ENCODE results near the gene LDHA. TPM values are rescaled to one million over a fixed set of nuclear protein-coding genes. Genes with fewer than 3 reads are reported as not detected.

The LDHA gene
- polyA plus RNA-seq, 1 experiment, result 946 TPM

- ChIA-PET POLR2A (no interaction called here), CTCF (interaction anchor here (0.7 kb wide), 1 partner anchor 163 kb away, joined by 3 read pairs; no protein-coding TSS in a partner anchor)
- Histone ChIP-seq H3K4me3 (ENCODE audit: low read depth, low read length) (no peak overlapping the region), H3K27me3 (ENCODE audit: control insufficient read depth, insufficient read depth, low read length) (no peaks in the 10 kb centered on the region), H3K36me3 (ENCODE audit: control insufficient read depth, insufficient read depth, low read length) (no peaks in the 10 kb centered on the region)
- DNase-seq (ENCODE audit: low read depth), result no peak
- TF ChIP-seq CTCF (IDR thresholded peaks at IDR 0.05; ENCODE audit: insufficient read depth, low read depth, low read length), result no peak
Observed at GRCh38 chr11:18379201-18379600, 15.2 kb upstream of the LDHA start.

GRCh38 chr11:18383388-18384156 is 10.8 kb upstream of the LDHA start:
- Histone ChIP-seq H3K4me3 (ENCODE audit: low read depth, low read length) (no peak overlapping the region), H3K27me3 (ENCODE audit: control insufficient read depth, insufficient read depth, low read length) (no peaks in the 10 kb centered on the region), H3K36me3 (ENCODE audit: control insufficient read depth, insufficient read depth, low read length) (no peaks in the 10 kb centered on the region)
- peak; percentile 97 for DNase-seq (ENCODE audit: low read depth)
- ChIA-PET POLR2A (interaction anchor here (1.6 to 2.7 kb wide), 2 partner anchors 11 to 71 kb away, joined by 12 to 63 read pairs; partner anchors contain the start of gene LDHA), CTCF (interaction anchor here (0.7 to 3.0 kb wide), 6 partner anchors 9 to 231 kb away, joined by 3 to 18 read pairs (median 4); partner anchors contain the start of gene LDHA)
- TF ChIP-seq CTCF (IDR thresholded peaks at IDR 0.05; ENCODE audit: insufficient read depth, low read depth, low read length), result no peak

- peak; percentile 96 for DNase-seq (ENCODE audit: low read depth)
- CTCF ChIA-PET, result interaction anchor here (0.7 to 3.0 kb wide), 5 partner anchors 8 to 230 kb away, joined by 3 to 18 read pairs (median 3); partner anchors contain the start of gene LDHA
- POLR2A ChIA-PET, result interaction anchor here (0.8 to 2.7 kb wide), 3 partner anchors 11 to 71 kb away, joined by 4 to 63 read pairs (median 12); partner anchors contain the start of gene LDHA
- Histone ChIP-seq H3K4me3 (ENCODE audit: low read depth, low read length) (no peak overlapping the region), H3K36me3 (ENCODE audit: control insufficient read depth, insufficient read depth, low read length) (no peaks in the 10 kb centered on the region), H3K27me3 (ENCODE audit: control insufficient read depth, insufficient read depth, low read length) (no peaks in the 10 kb centered on the region)
- TF ChIP-seq CTCF (IDR thresholded peaks at IDR 0.05; ENCODE audit: insufficient read depth, low read depth, low read length), result no peak
Observed at GRCh38 chr11:18384157-18384641, 10.2 kb upstream of the LDHA start.

- no peak for DNase-seq (ENCODE audit: low read depth)
- H3K27me3 ChIP-seq (ENCODE audit: control insufficient read depth, insufficient read depth, low read length), result no peaks in the 10 kb centered on the region
- TF ChIP-seq CTCF (IDR thresholded peaks at IDR 0.05; ENCODE audit: insufficient read depth, low read depth, low read length), result no peak
- ChIA-PET CTCF (no interaction called here), POLR2A (no interaction called here)
- H3K4me3 ChIP-seq (ENCODE audit: low read depth, low read length), result no peak overlapping the region
- no peaks in the 10 kb centered on the region for H3K36me3 ChIP-seq (ENCODE audit: control insufficient read depth, insufficient read depth, low read length)
Observed at GRCh38 chr11:18390088-18390487, 4.3 kb upstream of the LDHA start.
